ENCODE data around the gene DRICH1.
"Not testable (repeated sequence)": the region's sequence is repeated elsewhere in the genome, so short reads cannot be mapped to it uniquely, and the experiment has no call there.

The DRICH1 gene

DNA sequence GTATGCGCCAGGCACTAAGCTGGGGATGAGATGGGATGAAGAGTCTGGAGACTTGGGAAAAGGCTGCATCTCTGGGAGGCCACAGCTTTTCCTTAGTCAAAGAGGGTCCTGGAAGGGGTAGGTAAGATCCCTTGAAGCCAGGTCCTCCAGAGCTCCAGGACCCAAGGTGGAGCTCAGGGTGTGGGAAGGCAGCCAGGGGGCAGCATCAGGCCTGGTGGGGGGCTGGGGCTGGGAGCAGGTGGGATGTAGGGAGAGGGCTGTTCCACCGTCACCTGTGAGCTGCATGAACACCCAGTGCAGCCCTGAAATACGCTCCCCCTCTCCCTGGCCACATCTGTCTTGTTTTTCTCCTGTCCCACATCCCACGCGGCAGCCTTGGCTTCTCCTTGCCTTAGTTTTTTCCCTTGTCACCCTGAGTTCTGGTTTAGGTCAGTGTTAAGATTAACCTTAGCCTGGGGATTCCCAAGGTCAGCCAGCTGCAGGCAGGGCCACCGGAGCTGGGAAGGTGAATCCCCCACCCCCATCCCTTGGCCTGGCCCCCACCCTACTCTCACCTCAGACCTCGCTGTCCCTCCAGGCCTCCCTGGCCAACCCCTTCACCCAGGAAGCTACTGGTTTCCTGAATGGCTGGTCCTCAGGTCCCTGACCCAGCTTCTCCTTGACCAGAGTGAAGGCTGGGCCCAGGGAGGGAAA is 34.4 kb downstream of the DRICH1 start:
- DNase-seq = not testable (repeated sequence)

DNA sequence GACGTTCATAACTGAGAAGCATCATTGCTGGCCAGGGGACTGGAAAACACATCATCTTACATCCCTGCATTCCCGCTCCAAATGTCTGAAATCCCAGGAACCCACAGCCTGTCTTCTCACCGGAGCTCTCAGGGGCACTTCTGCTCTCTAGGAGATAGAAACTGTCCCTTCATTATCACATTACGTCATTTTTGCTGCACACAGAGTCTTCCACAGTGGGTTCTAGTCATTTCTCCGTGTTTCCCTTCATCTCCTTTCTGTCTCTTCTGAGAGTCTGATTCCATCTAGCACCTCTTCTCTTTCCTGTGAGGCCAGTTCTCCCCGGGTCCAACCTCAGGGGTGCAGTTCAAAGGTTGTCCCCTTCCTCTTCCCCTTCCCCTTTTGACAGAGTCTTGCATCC is 36.2 kb downstream of the DRICH1 start:
- not testable (repeated sequence) for DNase-seq

DNA sequence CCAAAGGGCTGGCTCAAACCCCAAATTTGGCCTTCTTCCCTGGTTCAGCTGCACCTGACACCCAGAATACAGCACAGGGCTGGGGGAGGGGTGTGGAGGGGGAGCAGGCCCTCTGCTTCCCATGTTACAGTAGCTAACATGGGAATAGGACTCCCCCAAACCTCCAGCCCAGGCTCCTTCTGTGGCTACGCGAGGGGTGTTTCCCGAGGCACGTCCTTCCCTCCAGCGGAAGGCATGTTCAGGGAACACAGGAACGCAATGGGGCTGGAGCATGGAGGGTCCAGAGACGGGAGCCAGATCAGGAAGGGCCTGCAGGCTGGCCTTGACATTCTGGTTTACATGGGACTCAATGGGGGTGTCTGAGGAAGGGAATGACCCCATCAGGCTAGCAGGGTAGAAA is 40.3 kb downstream of the DRICH1 start:
- no peak for DNase-seq

DNA sequence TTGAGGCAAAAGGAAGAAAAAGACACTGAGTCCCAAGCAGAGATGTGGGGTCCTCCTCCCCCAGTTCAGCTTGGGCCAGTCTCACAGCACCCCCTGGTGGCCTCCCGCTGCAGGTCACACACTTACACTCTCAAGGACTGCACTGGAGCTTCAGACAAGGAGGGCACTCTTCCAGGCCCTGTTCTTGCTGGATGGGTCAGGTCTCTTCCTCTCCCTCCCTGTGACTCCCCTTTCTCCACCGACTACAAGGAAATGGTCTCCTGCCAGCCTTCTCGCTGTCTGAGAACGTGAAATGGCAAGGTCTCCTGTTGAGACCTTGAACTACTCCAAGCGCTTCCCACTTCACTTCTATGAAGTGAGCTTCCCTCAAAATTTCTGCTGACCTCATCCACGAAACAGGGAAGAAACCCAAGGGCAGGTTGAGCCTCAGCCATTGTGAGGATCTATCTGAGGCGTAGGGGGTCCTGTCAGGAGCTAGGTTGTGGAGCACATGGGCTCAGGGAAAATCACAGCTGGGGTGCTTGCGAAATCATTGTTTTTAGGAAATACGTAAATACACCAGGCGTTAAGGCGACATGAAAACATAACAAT is 40.8 kb downstream of the DRICH1 start:
- DNase-seq = no peak

DNA sequence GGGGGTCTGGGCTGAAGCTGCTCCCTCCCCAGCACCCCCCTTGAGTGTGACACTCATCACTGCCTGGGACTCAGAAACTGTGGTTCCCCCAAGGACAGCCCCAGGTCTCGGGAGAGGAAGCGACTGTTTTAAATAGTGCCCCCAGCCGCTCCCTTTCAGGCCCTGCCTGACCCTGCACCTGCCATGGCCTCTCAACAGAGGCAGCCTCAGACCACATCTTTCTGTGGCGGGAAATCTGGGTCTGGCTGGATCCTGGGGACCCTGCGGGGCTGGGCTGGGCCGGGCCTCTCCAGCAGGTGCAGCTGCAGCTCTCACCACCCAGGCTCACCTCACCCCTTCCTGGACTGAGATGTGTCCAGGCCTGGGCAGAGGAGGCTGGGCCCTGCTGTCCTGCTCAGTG is 48.3 kb downstream of the DRICH1 start:
- no peak for DNase-seq

DNA sequence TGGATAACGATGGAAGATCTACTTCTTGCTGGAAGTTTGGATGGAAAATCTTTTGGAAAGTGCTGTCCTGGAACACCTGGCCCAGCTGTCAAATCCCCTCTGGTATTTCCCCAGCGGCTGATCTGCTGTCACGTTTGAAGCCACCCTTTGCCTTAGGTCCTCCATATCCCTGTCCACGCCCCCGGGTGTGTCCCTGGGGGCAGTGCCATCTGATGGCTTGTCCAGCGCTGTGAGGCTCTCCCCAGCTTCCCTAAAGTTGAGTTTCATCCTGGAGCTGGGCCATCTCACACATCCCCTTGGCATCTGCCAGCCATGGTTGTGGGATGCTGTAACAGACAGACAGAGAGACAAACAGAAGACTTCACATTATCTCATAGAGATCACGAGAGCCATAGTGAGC is 49.0 kb downstream of the DRICH1 start:
- DNase-seq = no peak

DNA sequence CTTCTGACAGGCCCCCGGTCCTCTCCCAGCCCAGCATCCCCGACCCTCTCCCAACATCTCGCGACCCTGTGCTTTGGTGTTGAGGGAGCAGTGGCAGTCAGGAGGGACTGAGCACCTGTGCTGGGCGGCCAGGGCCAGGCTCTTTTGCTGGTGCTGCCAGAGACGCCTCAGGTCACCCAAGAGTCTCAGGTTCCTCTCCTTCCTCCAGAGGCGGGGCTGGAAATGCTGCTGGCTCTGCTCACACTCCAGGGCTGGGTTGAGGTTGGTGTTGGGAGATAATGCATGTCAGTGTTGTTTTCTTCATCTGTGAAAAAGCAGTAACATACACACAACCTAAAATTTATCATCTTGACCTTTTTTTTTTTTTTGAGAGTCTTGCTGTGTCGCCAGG is 50.9 kb downstream of the DRICH1 start:
- no peak for DNase-seq

DNA sequence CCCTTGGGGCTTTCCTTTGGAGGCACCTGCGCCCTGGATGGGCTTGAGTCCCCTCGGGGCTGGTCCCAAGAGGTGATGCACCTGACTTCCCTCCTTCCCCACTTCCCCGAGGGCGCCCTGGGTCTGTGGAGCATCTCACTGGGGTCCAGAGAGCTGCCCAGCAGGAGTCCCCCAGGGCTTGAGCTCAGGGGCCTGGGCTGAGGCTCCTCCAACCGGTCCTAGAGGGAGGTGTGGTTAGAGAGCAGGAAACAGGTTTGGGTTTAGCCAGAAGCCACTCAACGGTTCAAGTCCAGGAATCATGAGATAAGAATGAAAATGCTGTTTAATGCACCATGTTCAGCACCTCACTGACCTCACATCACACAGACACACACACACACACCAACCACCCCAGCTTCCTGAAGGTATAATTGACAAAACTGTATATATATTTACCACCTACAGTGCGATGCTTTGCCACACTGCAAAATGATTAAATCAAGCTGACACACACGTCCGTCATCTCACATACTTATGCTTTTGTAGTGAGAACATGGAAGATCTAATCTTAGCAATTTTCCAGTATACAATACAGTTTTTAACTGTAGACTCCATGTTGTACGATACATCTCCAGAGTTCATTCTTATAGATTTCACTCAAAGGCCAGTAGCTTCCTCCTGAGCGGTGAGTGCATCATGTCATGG is 51.4 kb downstream of the DRICH1 start:
- DNase-seq = no peak

DNA sequence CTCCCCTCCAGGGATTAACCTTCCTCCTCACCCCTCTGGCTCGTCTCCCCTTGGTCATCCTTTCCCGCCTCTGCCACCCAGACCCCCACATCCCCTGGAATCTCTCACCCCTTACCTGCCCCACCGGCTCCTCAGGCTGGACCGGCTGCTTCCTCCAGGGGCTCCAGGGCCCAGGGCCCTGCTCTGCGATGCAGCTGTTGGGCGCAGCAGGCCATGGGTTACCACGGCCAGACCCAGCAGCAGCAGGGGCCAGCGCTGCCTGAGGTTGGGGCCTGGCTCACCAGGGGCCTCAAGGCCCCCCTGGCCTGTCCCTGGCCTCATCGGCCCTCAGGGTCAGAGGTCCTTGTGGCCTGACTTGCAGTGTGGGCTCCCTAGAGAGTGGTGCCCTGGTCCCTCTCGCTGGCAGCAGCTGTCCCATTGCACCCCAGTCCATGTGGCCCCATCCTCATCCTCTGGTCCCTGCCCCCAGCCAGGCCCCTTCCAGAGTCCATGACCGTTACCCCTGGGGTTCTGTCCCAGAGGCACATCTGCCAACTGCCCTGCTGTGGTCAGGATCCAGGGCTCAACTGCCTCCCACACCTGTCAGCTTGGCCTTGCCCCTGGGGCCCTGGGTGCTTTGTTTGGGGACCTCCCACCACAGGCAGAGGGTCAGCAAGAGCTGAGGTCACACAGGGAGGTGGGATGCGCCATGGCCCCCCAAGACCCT is 52.1 kb downstream of the DRICH1 start, which contains the start of gene IGLL1:
Gene IGLL1, minus strand, starts transcription at position 421 of the 706 bp plus-strand sequence. Its CDS starts 100 bp downstream, at position 321.
- no peak for DNase-seq

DNA sequence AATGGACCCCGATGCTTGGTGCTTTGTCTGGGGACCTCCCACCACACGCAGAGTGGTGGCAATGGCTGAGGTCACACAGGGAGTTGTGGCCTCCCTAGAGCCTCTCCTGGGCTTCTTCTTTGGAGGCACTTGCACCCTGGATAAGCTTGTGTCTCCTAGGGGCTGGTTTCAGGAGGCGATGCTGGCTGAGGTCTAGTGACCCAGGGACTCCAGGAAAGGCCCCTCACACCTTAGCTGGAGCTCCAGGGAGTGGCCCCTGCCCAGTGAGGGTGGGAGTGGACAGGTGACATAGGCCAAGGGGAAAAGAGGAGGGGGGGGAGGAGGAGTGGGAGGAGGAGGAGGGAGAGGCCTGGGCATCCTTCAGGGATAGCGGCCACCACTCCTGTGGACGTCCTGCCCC is 52.8 kb downstream of the DRICH1 start:
- no peak for DNase-seq

DNA sequence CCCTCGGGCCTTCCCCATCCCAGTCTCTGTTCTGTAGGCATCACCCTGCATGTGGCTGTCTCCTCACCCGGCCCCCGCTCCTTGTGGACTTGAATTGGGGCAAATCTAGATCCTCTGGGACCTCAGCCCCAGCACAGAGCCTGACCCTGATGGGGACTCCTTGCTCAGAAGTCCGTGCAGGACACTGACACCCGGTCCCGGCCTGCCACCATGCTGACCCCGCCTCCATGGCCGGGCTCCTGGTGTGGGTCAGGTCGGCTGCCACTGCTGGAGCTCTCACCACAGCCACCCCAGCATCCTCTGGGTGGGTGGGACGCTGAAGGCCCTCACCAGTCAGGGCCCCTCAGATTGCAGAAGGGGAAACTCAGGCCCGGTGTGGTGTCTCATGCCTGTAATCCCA is 53.8 kb downstream of the DRICH1 start:
- no peak for DNase-seq

DNA sequence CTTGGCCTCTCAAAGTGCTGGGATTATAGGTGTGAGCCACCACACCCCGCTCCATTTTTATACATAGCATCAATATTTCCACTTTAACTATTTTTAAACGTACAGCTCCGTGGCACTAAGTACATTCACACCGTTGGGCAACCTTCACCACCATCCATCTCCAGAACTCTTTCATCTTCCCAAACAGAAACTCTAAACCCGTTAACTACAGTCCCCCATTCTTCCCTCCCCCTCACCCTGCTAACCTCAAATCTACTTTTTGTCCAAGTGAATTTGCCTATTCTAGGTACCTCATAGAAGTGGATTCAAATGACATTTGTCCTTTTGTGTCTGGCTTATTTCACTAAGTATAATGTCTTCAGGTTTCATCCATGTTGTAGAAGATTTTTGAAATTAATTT is 55.4 kb downstream of the DRICH1 start:
- no peak for DNase-seq

DNA sequence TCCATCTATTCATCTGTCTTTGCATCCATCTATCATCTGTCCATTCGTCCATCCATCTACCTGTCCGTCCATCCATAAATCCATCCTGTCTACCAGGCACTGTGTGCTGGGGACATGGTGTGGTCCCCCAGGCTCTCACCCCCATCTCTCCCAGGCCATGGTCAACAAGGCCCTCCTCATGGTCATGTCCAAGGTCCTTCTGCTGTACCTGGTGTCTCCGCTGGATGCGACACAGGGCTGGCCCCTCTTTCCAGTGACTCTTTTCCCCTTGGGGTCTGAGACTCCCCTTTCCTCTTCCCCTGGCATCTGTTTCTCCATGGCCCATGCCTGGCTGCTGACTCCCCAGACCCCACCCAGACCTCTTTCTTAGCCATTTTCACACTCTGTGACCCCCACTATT is 56.5 kb downstream of the DRICH1 start:
- no peak for DNase-seq

DNA sequence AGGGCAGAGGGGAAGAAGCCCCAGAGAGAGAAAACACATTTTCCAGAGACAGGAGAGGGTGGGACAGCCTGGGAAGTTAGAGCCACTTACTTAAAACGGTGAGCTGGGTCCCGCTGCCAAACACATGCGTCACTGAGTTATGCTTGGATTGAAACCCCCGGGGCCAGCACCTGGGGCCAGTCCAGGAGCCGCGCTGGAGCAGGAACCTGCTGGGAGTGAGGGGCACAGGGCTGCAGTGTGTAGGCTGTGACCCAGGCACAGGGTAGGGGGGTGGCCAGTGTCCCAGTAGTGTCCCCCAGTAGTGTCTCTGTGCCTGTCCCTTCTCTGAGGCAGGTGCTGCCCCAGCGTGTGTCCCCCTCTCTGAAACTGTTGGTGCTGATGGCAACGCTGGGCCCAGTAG is 57.2 kb downstream of the DRICH1 start:
- no peak for DNase-seq

DNA sequence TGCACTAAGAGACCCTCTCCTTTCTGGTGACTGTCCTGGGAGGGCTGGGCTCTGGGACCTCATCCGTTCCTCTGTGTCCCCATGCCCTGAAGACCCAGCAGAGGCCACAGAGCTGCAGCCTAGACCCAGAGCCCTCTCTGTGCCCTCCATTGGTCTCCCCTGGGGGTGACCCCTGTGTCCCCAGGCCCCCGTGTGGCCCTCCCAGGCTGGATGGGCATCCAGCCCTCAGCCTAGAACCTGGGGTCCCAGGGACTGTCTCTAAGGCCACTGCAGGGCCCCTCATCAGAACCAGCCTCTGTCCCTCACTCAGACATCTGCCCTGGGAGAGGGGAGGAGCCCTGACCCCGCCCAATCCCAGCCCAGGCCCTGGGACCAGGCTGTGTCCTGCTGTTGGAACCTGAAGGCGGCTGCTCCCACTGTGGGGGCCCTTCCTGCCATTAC is 57.7 kb downstream of the DRICH1 start:
- DNase-seq = no peak

DNA sequence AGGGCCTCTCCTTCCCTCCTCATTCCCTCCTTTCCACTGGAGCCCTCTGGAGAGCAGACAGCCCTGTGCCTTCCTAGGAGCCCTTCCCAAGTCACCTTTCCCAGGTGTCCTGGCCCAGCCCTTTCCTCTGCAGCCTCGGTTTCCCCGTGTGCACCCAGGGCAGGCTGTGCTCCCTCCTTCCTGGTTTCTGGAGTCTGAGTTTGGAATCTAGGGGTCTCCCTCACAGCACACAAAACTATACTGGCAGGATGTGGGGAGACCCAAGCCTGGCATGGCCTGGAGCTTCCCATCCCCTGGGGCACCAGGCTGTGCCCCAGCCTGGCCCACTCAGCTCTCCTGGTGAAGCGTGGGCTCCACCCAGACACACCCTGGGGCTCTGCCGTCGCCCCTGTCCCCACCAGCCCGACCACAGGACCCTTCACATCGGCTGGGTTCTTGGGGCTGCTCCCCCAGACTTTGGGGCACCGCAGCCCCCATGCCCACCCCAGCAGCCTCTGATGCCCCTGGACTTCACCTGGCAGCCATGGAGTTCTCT is 58.4 kb downstream of the DRICH1 start:
- DNase-seq = not testable (repeated sequence)

DNA sequence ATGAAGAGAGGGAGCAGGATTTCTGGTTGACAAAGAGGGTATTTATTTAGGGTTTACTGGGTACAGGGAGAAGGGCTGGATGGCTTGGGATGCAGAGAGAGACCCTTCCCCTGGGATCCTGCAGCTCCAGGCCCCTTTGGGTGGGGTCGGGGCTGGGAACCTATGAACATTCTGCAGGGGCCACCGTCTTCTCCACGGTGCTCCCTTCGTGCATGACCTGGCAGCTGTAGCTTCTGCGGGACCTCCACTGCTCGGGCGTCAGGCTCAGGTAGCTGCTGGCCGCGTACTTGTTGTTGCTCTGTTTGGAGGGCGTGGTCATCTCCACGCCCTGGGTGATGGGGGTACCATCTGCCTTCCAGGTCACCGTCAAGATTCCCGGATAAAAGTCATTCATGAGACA is 59.0 kb downstream of the DRICH1 start:
- not testable (repeated sequence) for DNase-seq

DNA sequence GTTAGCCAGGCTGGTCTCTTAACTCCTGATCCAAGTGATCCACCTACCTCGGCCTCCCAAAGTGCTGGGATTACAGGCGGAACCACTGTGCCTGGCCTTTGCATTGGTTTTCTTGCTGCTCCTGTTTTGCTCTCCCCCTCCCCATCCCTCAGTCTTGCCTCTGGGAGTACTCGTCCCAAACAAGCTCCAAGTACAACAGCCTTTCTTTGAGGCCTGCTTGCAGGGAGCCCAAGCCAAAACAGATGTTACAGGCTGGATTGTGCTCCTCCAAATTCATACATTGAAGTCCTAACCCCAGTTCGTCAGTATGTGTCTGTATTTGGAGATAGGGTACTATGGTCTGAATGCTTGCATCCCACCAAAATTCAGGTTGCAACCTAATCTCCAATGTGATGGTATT is 60.6 kb downstream of the DRICH1 start:
- DNase-seq = no peak

DNA sequence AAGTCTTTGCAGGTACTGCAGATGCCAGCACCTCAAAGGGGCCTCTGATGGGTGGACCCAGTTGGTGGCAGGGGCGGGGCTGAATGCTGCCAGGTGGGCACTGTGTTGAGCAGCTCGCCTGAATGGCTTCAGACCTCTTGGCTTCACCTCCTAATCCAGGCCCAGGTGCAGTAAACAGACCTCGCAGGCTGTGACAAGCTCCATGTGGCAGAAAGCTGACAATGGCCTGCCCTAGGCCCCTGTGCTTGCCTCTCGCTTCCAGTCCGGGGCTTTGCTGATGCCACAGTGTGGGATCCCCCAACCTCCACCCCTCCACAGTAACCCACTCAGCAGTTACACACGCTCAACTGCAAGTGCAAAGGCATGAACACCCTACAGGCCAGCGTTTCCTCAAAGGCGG is 61.4 kb downstream of the DRICH1 start:
- no peak for DNase-seq

DNA sequence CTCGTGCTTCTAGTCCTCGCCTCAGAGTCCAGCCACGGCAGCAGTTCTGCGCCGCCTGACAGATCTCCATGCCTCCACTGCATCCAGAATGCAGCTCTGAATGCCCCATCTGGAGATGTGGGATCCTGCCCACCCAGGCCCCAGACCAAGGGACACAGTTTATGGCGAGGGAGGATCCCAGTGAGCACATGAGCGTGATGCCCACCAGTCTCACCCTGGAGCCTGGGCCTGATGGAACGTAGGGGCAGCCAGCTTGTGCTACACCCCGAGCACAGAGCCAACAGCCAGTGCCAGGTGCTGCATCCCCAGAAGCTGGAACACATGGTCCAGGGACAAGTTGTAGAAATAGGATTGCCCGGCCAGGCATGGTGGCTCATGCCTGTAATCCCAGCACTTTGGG is 62.4 kb downstream of the DRICH1 start:
- DNase-seq = no peak

DNA sequence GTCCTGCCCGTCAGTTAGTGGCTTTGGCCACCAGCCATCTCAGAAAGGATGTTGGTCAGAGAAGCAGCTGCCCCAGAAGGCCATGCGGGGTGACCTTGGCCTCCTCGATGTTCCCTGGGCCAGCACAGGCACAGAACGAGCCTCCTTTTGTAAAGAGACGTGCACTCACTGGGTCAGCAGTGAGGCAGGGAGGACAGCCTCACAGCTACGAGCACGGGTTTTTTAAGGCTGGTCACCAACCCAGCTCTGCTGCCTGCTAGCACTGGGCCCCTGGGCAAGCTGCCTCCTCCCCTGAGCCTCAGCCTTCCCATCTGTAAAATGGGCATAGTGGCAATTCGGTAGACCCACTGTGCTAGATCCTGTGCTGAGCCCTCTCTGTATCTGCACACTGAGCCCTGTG is 62.8 kb downstream of the DRICH1 start:
- no peak for DNase-seq

DNA sequence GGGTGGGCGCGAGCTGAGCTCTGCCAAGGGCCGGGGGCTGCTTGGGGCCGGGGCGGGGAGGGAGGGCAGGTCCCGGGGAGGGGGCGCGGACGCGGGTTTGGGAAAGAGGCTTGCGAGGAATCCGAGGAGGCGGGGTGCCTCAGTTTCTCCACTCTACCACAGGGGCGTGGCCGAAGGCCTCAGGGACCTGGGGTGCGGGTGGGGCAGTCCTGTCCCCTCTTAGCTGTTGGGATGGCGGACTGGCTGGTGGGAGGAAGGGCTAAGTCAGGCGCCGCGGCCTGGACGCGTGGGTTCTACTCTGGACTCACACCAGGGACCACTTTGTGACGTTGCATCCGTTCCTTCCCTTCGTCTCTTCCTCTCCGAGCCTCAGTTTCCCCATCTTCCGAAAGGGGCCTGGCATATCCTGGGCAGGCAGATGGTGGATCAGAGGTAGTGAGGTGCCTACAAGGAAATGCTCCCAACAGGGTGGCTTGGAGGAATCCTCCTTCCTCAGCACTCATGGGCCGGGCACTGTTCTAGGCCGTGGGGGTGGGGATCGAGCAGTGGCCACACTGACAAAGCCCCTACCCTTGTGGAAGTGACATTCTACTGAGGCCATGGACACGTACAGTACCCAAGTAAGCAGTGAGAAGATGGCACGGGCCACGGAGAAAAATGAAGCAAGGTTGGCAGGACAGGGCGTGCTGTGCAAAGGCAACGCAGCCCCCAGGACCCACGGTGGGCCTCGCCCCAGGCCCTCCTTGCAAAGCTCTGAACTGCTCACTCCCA is 65.2 kb downstream of the DRICH1 start:
- DNase-seq = no peak
